ENCODE measurements around the gene GLT1D1. TPM values are rescaled to one million over a fixed set of nuclear protein-coding genes. Genes with fewer than 3 reads are reported as not detected.

The GLT1D1 gene
- total RNA-seq, 1 donor from 2014 or later, result 1.0 TPM

- intact Hi-C loops (cut with micrococcal nuclease), result loop anchor here (10.0 kb wide), 1 partner anchor 125 kb away; no protein-coding TSS in a partner anchor
Observed at GRCh38 chr12:128909653-128910052, 56.4 kb downstream of the GLT1D1 start.

DNA sequence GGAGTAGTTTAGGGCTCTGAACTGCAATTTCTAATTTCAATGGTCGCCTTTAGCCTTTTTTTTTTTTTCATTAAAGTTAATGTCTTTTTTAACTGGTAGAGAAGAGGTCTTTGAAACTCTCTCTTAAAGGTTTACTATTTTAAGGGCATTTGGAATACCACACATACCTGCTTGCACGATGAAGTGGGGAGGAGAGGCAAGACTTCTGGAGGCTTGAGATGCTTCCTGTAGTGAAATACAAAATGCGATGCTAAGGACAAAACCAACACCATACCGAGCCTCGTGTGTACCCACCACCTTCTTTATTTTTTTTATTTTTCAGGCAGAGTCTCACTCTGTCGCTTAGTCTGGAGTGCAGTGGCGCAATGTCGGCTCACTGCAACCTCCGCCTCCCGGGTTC is 57.4 kb downstream of the GLT1D1 start:
- intact Hi-C loops (cut with micrococcal nuclease), result loop anchor here (10.0 kb wide), 1 partner anchor 126 kb away; no protein-coding TSS in a partner anchor

DNA sequence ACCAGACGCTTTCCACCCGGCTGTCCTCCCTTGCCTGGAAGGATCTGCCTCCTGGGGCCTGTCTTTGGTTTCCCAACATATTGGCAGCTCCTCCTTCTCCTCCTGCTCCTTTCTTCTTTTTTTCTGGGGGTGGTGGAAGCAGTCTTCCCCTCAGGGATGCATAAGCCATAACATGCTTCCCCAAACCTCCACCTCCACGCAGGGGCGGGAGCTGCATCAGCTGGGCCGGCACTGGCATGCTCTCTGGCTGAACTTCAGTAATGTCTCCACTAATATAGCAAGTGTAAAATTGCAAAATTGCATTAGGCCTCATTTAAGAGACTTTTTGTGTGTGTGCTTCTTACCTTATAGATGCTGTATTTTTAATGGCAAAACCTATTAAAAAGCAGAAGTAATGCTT is 58.6 kb downstream of the GLT1D1 start:
- intact Hi-C loops (cut with micrococcal nuclease), result loop anchor here (10.0 kb wide), 1 partner anchor 127 kb away; no protein-coding TSS in a partner anchor

- intact Hi-C loops (cut with micrococcal nuclease), result loop anchor here (2.0 to 10.0 kb wide), 2 partner anchors 90 to 130 kb away; no protein-coding TSS in a partner anchor
Observed at GRCh38 chr12:128914908-128915563, 61.8 kb downstream of the GLT1D1 start.

DNA sequence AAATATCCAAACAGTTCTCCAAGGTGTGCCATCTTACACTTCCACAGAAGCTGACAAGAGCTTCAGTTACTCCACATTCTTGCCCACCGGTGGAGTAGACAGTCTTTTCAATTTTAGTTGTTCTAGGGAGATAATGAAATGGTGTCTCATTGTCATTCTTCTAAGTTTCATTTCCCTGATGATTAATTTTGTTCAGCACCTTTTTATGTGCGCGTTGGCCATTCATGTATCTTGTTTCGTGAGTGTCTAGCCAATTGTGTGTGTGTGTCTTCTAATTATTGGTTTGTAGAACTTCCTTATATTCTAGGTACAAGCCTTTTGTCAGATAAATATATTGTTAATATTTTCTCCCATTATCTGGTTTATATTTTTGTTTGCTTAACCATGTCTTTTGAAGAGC is 63.1 kb downstream of the GLT1D1 start:
- intact Hi-C loops (cut with micrococcal nuclease), result loop anchor here (10.0 kb wide), 1 partner anchor 132 kb away; no protein-coding TSS in a partner anchor

GRCh38 chr12:128918481-128919260 is 65.4 kb downstream of the GLT1D1 start:
- intact Hi-C loops (cut with micrococcal nuclease), result loop anchor here (10.0 kb wide), 1 partner anchor 134 kb away; no protein-coding TSS in a partner anchor

GRCh38 chr12:128920468-128920867 is 67.2 kb downstream of the GLT1D1 start:
- intact Hi-C loops (cut with micrococcal nuclease), result no loop called here

GRCh38 chr12:128928361-128928760 is 75.1 kb downstream of the GLT1D1 start:
- intact Hi-C loops (cut with micrococcal nuclease), result no loop called here

DNA sequence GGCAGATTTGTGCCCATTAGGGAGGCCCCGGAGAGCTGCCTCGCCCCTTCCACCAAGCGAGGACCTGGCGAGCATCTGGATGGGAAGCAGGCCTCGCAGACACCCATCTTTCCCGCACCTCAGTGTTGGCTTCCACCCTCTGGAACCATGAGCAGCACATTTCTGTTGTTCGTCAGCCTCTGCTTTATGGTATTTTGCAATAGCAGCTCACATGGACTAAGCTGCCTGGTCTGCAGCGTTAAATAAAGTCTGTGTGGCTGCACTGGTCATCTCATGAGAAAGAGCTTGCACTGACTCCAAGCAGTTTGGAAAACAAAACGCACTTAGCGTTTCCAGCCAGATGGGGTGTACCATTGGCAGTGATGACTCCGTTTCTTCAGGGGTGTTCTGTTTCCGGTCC is 75.8 kb downstream of the GLT1D1 start:
- intact Hi-C loops (cut with micrococcal nuclease), result no loop called here

GRCh38 chr12:128930606-128931005 is 77.3 kb downstream of the GLT1D1 start:
- intact Hi-C loops (cut with micrococcal nuclease), result no loop called here

- intact Hi-C loops (cut with micrococcal nuclease), result no loop called here
Observed at GRCh38 chr12:128932521-128932920, 79.2 kb downstream of the GLT1D1 start.

GRCh38 chr12:128933039-128933438 is 79.8 kb downstream of the GLT1D1 start:
- intact Hi-C loops (cut with micrococcal nuclease), result no loop called here

DNA sequence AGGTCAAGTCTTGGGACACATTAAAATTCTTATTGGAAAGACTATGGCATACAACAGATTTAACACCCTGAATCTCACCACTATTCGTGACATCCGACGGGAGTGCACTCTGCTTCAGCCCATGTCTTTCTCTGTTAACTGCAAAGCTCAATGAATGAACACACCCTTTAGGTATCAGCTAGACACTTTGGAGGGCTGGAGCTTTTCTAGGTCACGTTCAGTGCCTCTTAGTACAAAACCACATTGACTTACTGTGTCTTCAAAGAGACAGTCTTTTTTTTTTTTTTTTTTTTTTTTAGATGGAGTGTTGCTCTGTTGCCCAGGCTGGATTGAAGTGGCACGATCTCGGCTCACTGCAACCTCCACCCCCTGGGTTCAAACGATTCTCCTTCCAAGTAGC is 80.6 kb downstream of the GLT1D1 start:
- intact Hi-C loops (cut with micrococcal nuclease), result no loop called here

GRCh38 chr12:128938886-128939285 is 85.6 kb downstream of the GLT1D1 start:
- intact Hi-C loops (cut with micrococcal nuclease), result no loop called here

DNA sequence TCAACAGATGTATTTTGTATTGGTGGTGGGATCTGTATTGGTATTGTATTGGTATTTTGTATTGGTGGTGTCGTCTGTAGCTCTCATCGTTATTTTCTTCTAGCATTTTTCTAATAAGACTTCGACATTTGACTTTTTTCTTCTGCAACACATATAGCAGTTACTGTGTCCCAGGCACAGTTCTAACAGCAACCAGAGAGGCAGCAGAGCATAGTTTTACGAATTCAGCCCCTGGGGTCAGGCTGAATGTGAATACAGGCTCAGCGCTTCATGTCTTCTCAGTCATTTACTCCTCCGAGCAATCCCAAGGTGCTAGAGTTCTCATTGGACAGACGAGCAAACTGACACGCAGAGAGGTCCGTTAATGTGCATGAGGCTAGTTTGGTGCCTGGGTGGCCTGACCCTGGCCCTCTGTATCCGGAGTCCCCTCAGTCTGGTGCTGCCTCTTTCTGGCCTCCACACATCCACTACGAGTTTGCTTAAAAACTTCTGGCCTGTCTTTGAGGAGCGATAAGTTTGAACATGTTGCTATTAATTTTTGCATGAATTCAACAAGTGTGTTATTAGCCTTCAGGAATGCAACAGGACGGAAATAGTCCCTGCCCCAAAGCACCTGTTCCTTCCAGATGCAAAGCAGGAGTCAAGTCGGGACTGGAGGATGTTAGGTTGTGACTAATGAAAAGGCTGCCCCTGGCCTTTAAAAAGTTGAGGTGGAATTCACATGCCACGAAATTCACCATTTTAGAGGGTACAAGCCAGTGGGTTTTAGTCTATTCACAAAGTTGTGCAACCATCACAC is 87.0 kb downstream of the GLT1D1 start:
- intact Hi-C loops (cut with micrococcal nuclease), result no loop called here

DNA sequence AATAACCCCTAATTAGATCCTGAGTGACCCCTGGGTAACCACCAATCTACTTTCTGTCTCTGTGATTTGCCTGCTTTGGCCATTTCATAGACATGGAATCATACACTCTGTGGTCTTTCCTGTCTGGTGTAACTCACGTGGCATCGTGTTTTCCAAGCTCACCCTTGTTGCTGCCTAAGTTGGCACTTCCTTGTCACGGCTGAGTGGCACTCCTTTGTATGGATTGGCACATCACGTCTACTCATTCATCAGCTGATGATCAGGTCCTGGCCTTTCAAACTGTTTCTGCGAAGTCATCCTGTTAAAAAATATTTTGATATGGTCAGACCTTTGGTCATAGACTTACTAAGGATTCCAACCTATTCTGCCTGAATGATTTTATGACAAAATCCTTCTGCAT is 87.7 kb downstream of the GLT1D1 start:
- intact Hi-C loops (cut with micrococcal nuclease), result no loop called here

DNA sequence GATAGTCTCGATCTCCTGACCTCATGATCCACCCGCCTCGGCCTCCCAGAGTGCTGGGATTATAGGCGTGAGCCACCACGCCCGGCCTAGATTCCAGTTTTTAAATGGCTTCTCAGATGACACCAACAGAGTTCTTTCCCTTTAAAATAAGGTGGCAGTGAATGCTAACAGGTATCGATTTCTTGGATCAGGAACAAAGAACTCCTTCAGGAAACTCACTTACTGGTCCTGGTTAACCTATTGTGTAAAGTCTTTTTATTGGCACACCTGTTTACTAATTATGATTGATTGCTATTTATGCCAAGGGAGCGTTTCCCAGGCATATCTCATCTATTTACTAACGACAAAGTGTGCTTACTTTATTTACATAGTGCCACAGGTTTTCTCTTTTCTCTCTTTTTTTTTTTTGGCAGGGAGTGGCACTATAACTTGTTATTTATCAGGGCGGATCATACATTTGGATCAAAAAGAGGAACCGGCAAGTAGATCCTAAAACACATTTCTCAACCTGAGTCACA is 89.7 kb downstream of the GLT1D1 start:
- intact Hi-C loops (cut with micrococcal nuclease), result no loop called here

GRCh38 chr12:128944956-128945355 is 91.7 kb downstream of the GLT1D1 start:
- intact Hi-C loops (cut with micrococcal nuclease), result no loop called here

DNA sequence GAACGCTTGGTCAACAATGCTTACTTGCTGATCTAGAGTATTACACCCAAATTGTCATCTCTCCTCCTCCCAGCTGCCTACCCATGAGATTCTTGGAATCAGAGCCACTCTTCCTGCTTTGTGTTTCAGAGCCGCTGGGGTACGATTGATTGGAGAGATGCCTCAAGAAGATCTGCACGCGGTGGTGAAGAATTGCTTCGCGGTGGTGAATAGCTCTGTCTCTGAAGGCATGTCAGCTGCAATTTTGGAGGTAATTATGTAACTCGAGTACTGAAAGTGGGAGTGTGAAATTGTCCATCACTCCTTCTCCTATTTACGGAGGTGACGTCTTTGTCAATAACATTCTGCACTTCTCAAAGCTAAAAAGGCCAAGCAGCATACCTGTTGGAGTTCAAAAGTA is 93.9 kb downstream of the GLT1D1 start:
- intact Hi-C loops (cut with micrococcal nuclease), result no loop called here

DNA sequence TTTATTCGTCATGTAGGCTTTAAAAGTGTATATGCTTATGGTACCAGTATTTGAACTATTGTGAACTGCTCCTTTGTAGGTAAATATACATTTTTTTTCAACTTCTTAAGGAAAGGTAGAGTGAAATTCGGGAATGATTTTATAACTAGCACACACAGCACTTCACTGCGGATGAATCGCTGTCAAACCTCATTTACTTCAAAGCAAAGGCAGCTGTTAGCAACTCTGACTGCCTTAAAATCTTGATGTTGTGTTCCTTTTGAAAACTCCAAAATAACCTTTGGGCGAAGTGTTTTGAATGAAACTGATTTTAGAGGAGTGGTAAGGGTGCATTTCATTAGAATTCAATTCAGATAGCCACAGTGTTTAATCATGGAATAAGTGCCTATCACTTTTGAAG is 95.8 kb downstream of the GLT1D1 start:
- intact Hi-C loops (cut with micrococcal nuclease), result no loop called here

- intact Hi-C loops (cut with micrococcal nuclease), result no loop called here
Observed at GRCh38 chr12:128951448-128951847, 98.2 kb downstream of the GLT1D1 start.
